T-helper 2 cell treated with Interferon-gamma antibody and Interleukin-4, amounts not matched to agents 5 μg/mL and 100 μg/mL, for 36 hours (primary cell): ENCODE measurements around the gene PCAT6.

ENCODE experiments used
- DNase-seq: peaks from one replicate; pipeline ENCODE4 v3.0.0; 2021; ENCODE audit warnings: low spot score
- H3K27ac Mint-ChIP-seq: one replicate; pipeline ENCODE4 v1.8.0; 2021; ENCODE audit warnings: mild to moderate bottlenecking, mixed read lengths
- H3K27me3 Mint-ChIP-seq: one replicate; pipeline ENCODE4 v1.8.0; 2021; ENCODE audit warnings: low read depth, mixed read lengths
- H3K36me3 Mint-ChIP-seq: one replicate; pipeline ENCODE4 v1.8.0; 2021; ENCODE audit warnings: low read depth, mixed read lengths
- H3K4me1 Mint-ChIP-seq: one replicate; pipeline ENCODE4 v1.8.0; 2021; ENCODE audit warnings: low read depth, mixed read lengths
- H3K4me3 Mint-ChIP-seq: one replicate; pipeline ENCODE4 v1.8.0; 2022; ENCODE audit warnings: mild to moderate bottlenecking, moderate library complexity, mixed read lengths
- H3K9me3 Mint-ChIP-seq: one replicate; pipeline ENCODE4 v1.8.0; 2021; ENCODE audit warnings: mixed read lengths

Gene PCAT6

DNA sequence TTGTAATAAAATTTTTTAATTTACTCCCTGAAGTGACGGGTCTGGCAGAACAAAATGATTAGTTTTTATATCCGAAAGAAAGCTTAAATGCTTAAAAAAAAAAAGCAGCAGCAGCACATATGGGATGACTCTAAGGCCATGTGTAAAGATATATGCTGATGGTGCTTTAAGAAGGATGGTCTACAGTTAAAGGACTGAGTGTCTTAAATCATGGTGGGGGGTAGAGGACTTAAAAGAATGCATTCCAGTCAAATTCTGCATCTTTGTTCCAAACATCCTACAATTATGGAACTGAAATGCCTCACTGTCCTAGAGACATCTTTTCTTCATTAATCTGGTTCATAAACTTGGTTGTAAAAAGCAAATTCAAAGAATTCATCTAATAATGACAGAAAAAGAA is 9.6 kb upstream of the PCAT6 start:
- Mint-ChIP-seq H3K9me3 (no peaks in the 10 kb centered on the region), H3K27ac (no peak overlapping the region), H3K4me1 (peaks cover 45% of the 10 kb centered on the region), H3K36me3 (peaks cover 13% of the 10 kb centered on the region), H3K27me3 (no peaks in the 10 kb centered on the region), H3K4me3 (no peak overlapping the region)
- no peak for DNase-seq

- Mint-ChIP-seq H3K27me3 (no peaks in the 10 kb centered on the region), H3K27ac (no peak overlapping the region), H3K9me3 (no peaks in the 10 kb centered on the region), H3K4me3 (no peak overlapping the region), H3K4me1 (peaks cover 48% of the 10 kb centered on the region), H3K36me3 (peaks cover 15% of the 10 kb centered on the region)
- no peak for DNase-seq
Measured at GRCh38 chr1:202802034-202802433, 8.7 kb upstream of the PCAT6 start.

DNA sequence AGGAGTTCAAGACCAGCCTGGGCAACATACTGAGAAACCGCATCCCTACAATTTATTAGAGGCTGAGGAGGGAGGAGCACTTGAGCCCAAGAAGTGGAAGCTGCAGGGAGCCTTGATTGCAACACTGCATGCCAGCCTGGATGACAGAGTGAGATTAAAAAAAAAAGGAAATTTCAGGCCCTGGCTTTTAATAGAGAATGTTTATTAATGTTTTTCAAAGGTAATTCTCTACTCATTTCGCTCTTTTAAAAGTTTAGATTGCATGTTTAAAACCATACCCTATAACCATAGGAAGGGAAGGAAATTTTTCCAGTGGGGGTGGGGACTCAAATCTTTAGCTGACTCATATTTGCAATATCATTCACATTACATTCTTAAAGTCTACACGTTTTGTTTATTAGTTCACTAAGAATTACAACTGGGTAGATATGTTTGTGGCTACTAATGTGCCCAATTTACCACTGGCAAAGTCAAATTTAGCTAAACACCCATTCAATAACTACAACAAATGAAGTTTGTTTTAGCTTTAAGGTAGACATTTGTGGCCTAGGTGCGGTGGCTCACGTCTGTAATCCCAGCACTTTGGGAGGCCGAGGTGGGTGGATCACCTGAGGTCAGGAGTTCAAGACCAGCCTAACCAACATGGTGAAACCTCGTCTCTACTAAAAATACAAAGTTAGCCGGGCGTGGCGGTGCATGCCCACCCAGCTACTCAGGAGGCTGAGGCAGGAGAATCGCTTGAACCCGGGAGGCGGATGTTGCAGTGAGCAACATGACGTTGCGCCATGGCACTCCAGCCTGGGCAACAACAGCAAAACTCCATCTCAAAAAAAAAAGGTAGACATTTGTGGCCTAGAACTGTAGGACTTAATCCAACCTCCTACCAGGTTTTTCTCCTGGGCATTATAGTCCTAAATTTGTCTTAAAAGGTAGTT is 7.5 kb upstream of the PCAT6 start:
- Mint-ChIP-seq H3K9me3 (no peaks in the 10 kb centered on the region), H3K4me1 (peaks cover 43% of the 10 kb centered on the region), H3K27ac (no peak overlapping the region), H3K36me3 (peaks cover 15% of the 10 kb centered on the region), H3K27me3 (no peaks in the 10 kb centered on the region), H3K4me3 (no peak overlapping the region)
- DNase-seq, result no peak

DNA sequence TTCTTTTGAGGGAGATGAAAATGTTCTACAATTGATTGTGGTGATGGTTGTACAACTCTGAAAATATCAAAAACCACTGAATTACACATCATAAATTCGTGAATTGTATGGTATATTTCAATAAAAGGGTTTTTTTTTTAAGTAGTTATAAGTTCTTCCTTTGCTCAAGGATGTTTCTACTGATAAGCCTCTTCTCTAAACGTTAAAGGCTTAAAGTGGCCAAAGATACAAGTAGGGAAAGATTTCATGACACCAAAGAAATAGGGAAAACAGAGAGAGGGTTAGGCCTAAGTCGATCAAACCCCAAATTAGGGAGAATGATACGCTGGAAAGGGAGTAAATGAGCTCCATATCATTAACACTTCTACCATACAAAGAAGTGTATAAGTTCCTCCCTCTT is 6.6 kb upstream of the PCAT6 start:
- Mint-ChIP-seq H3K4me1 (peaks cover 49% of the 10 kb centered on the region), H3K36me3 (peaks cover 14% of the 10 kb centered on the region), H3K9me3 (no peaks in the 10 kb centered on the region), H3K27ac (no peak overlapping the region), H3K27me3 (peaks cover 4% of the 10 kb centered on the region), H3K4me3 (peak overlapping the region; percentile 12)
- DNase-seq, result no peak

GRCh38 chr1:202805886-202806844 is 4.6 kb upstream of the PCAT6 start:
- DNase-seq, result peak; percentile 37
- Mint-ChIP-seq H3K4me1 (peaks cover 58% of the 10 kb centered on the region), H3K4me3 (peak overlapping the region; percentile 91), H3K27ac (peak overlapping the region; percentile 91), H3K36me3 (peaks cover 5% of the 10 kb centered on the region), H3K27me3 (peaks cover 7% of the 10 kb centered on the region), H3K9me3 (no peaks in the 10 kb centered on the region)

GRCh38 chr1:202806845-202807450 is 3.8 kb upstream of the PCAT6 start:
- peaks cover 5% of the 10 kb centered on the region for H3K36me3 Mint-ChIP-seq
- H3K9me3 Mint-ChIP-seq, result no peaks in the 10 kb centered on the region
- peak overlapping the region; percentile 91 for H3K4me3 Mint-ChIP-seq
- peaks cover 11% of the 10 kb centered on the region for H3K27me3 Mint-ChIP-seq
- peaks cover 59% of the 10 kb centered on the region for H3K4me1 Mint-ChIP-seq
- peak overlapping the region; percentile 91 for H3K27ac Mint-ChIP-seq
- DNase-seq, result peak; percentile 36

- Mint-ChIP-seq H3K4me1 (peaks cover 59% of the 10 kb centered on the region), H3K27me3 (peaks cover 11% of the 10 kb centered on the region), H3K27ac (peak overlapping the region; percentile 75), H3K4me3 (peak overlapping the region; percentile 91), H3K36me3 (peaks cover 5% of the 10 kb centered on the region), H3K9me3 (no peaks in the 10 kb centered on the region)
- DNase-seq, result peak; percentile 54
Measured at GRCh38 chr1:202807451-202807925, 3.3 kb upstream of the PCAT6 start.

DNA sequence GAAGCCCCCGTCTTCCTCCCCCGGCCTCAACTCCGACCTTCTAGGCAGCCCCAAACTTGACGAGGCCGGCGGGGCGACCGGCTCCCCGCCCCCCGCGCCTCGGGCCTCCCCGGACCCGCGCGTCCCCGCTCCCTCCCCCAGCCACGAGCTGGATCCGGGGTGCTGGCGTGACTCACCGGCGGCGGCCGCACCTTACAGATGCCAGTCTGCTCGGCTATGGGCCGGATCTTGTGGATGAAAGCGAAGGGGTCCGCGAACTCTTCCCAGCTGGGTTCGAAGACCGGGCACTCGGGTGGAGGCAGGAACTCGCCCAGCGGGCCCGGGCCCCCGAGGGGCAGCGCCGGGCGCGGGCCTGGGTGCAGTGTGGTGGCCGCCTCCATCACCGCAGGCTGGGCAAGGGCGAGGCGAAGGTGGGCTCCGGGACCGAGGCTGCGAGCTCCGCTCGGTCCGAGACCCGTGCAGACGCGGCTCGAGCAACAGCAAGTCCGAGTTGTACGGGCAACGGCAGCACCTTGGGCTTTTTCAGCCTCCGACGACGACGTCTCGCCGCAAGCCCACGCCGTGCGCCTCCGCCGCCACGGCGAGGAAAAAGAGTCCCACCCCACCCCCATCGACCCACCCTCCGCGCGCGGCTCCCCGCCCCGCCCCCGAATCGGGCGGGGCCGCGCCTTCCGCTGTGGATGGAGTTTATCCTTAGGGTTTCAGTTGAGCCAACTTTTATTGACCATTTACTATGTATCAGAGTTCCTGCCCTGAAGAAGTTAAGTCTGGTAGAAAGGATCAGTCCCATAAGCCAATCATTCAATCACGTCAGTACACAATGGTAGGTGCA is 2.6 kb upstream of the PCAT6 start, which contains the start of gene KDM5B:
Gene KDM5B (minus strand): TSS at position 496 of the 832 bp plus-strand sequence. CDS start 116 bp downstream, at position 380.
- Mint-ChIP-seq H3K9me3 (no peaks in the 10 kb centered on the region), H3K4me3 (peak within 1 kb of the TSS; percentile 91), H3K4me1 (peaks cover 53% of the 10 kb centered on the region), H3K27me3 (peaks cover 15% of the 10 kb centered on the region), H3K27ac (peak within 1 kb of the TSS; percentile 75), H3K36me3 (peaks cover 2% of the 10 kb centered on the region)
- peak; percentile 74 for DNase-seq

DNA sequence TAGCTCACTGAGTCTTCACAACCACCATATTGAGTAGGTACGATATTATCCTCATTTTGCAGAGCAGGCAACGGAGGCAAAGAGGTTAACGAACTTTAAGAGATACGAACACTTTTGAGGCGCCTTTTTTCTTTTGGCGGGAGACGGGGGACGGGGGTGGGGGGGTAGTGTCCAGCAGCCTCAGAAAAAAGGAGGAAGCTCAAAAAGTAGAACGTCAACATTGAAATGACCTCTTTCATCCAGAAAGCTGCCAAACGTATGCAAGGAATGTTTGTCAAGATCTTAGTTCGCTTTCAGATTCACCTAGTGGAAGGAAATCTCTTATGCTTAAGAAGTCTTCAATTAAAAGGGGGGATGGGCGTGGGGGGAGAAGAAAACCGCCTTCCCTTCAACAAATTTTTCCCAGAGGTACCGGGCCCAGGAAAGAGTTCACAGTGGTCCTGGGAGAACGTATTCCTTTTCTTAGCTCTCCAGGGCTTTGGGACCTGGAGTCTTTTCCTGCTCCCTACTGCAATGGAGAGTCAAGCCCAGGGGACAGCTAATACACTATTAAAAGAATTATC is 1.1 kb upstream of the PCAT6 start:
- Mint-ChIP-seq H3K27ac (no peak overlapping the region), H3K4me1 (peaks cover 45% of the 10 kb centered on the region), H3K4me3 (peak overlapping the region; percentile 91), H3K27me3 (peaks cover 20% of the 10 kb centered on the region), H3K9me3 (no peaks in the 10 kb centered on the region), H3K36me3 (peaks cover 2% of the 10 kb centered on the region)
- DNase-seq, result no peak

DNA sequence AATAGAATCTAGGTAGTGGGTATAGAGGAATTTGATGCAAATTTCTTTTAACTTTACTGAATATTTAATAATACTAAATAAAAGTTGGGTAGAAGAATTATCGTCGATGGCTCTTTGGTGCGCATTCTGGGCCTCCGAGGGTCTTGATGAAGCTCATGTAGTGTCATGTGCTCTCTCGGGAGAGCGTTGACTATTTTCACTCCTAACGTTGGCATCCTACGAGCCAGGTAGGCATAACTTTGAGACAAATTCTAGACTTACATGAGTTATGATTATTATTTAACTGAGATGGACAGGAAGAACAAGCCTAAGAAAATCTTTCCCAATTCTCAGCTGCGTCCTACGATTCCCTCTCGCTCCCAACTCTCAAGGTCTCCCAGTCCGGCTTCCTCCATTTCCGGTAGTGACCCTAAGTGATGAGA is 550 bp upstream of the PCAT6 start:
- H3K4me1 Mint-ChIP-seq, result peaks cover 41% of the 10 kb centered on the region

GRCh38 chr1:202811296-202812175 is 782 bp downstream of the PCAT6 start:
- Mint-ChIP-seq H3K27me3 (peaks cover 31% of the 10 kb centered on the region), H3K4me3 (peak overlapping the region; percentile 89), H3K36me3 (peaks cover under 1% of the 10 kb centered on the region), H3K4me1 (peaks cover 29% of the 10 kb centered on the region), H3K27ac (peak overlapping the region; percentile 92), H3K9me3 (no peaks in the 10 kb centered on the region)
- DNase-seq, result no peak

More for the DNA sequence above, 550 bp upstream of the PCAT6 start:
- no peaks in the 10 kb centered on the region for H3K9me3 Mint-ChIP-seq
- peaks cover 24% of the 10 kb centered on the region for H3K27me3 Mint-ChIP-seq
- no peak for DNase-seq
- H3K27ac Mint-ChIP-seq, result peak overlapping the region; percentile 59
- H3K4me3 Mint-ChIP-seq, result peak overlapping the region; percentile 89
- peaks cover 2% of the 10 kb centered on the region for H3K36me3 Mint-ChIP-seq
